ENCODE results near the gene RREB1.

The RREB1 gene

GRCh38 chr6:7241709-7242645 is 134.2 kb downstream of the RREB1 start:
- no peak for DNase-seq (ENCODE audit: low read depth in 2 of 2, low spot score in 1 of 2)

- DNase-seq (ENCODE audit: low read depth in 2 of 2, low spot score in 1 of 2) = no peak
These were observed 135.0 kb downstream of the RREB1 start for GRCh38 chr6:7242835-7243178.

DNA sequence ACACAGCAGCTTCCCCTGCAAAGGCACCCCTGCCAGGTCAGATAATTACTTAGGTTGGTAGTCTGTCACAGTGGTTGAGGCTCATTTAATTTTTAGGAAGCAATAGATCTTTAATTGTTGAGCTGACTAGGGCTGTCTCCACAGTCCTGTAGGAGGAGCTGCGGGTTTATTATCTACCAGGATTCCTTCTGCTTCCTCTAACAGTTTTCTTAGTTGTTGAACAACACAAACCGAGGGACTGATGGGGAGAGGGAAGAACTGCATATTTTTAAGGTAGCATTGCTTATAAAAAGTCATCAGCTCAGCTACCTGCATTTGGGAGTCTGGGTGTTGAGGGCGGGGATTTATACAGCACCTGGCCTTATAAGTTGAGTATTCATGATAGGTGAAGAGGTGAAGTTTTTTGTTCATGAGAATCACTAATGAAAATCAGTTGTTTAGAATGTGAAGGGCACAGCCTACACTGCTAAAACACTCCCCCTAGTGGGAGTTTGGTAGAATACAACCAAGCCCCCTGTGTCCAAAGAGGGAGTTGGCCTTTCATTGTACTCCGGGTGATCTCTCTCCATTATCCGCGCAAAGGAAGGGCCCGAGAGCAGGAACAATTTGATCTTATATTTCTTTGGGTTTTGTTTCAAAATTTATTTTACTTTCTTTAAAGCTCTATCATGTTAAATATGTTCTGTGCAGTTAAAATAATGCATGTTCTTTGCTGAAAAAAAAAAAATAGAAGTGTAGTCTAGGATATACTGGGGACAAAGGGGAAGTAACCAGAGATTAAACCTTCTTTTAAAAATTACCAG is 135.6 kb downstream of the RREB1 start:
- no peak for DNase-seq (ENCODE audit: low read depth in 2 of 2, low spot score in 1 of 2)

DNA sequence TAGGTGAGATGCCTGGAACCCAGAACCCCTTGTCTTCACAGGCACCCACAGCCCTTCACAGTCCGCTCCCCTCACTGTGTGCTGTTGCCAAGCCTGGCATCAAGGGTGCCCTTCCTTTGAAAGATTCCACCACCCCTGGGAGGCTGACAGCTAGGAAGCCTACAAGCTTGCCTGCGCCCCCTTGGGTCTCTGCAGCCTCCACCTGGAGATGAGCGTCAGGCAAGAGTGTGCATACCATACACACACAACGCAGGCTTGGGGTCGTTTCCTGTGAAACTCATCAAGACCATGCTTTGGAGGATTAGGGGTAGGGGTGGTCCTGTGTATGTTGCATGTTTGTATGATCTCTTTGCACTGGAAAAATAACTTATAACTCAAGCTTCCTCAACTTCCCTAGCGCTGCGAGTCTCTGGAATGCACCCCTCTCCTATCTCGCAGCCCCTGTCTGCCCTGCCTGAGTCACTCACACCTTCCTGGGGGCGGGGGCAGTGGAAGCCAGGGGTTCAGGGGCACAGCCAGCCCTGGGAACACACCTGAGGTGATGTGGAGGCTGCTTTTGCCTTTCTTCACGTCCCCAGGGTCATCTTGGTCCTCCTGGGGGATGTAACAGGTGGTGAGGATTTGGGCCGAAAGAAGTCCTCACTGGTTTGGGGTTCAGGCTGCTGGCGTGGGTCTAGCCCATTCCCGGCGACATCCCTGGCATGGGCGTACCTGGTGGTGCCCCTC is 138.1 kb downstream of the RREB1 start:
- no peak for DNase-seq (ENCODE audit: low read depth in 2 of 2, low spot score in 1 of 2)

GRCh38 chr6:7246401-7247178 is 138.8 kb downstream of the RREB1 start:
- no peak for DNase-seq (ENCODE audit: low read depth in 2 of 2, low spot score in 1 of 2)

DNA sequence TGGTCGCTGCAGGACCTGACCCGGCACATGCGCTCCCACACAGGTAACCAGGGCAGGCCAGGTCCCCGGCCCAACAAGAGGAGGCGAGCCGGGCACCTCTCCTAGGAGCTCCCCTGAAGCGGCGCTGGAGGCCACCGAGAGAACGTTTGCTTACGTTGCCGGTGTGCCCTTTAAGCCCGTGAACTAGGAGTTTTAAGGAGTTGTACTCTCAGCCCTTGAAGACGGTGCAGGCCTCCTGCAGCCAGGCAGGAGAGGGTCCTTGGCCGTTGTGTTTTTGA is 139.4 kb downstream of the RREB1 start:
- no peak for DNase-seq (ENCODE audit: low read depth in 2 of 2, low spot score in 1 of 2)

DNA sequence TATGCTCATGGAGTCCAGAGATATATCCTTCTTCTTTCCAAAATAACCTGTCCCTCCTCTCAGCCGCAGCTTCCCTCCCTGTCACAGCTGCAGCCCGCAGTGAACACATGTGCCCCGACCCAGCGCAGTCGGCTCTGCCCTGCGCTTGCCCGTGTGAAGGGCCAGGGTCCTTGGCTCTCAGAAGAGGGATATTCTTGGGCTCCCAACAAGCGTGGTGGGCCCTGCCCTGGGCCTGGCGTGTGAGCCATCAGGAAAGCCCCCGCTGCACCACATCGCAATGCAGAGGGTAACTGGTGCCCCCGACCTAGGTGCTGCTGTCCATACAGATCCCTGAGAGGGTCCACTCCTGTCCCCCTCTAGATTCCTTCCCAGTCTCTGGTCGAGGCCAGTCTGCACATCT is 140.1 kb downstream of the RREB1 start:
- no peak for DNase-seq (ENCODE audit: low read depth in 2 of 2, low spot score in 1 of 2)

DNA sequence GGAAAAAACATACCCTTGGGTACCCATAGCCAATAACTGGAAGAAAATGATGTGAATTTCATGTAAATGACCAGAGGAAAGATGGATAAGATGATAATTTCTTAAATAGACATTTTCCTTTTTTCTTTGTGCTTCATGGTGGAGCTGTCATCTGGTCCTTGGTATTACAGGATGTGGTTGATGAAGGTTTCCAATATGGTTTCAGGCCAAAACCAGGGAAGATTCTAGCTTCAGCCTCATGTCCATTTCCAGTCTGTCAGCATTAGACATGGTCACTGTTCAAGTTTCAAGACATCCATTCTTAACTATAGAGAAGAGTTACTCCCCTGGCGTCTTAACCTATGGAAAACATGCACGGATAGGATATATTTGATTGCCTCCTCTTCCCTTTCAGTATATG is 141.6 kb downstream of the RREB1 start:
- DNase-seq (ENCODE audit: low read depth in 2 of 2, low spot score in 1 of 2) = no peak

- no peak for DNase-seq (ENCODE audit: low read depth in 2 of 2, low spot score in 1 of 2)
These were observed 142.3 kb downstream of the RREB1 start for GRCh38 chr6:7249946-7250643.

GRCh38 chr6:7250812-7251211 is 143.1 kb downstream of the RREB1 start:
- DNase-seq (ENCODE audit: low read depth in 2 of 2, low spot score in 1 of 2) = no peak

- DNase-seq (ENCODE audit: low read depth in 2 of 2, low spot score in 1 of 2) = no peak
These were observed 144.0 kb downstream of the RREB1 start for GRCh38 chr6:7251646-7252260.

- DNase-seq (ENCODE audit: low read depth in 2 of 2, low spot score in 1 of 2) = no peak
These were observed 144.6 kb downstream of the RREB1 start for GRCh38 chr6:7252390-7252789.

GRCh38 chr6:7254980-7255835 is 147.4 kb downstream of the RREB1 start:
- DNase-seq (ENCODE audit: low read depth in 2 of 2, low spot score in 1 of 2) = no peak

DNA sequence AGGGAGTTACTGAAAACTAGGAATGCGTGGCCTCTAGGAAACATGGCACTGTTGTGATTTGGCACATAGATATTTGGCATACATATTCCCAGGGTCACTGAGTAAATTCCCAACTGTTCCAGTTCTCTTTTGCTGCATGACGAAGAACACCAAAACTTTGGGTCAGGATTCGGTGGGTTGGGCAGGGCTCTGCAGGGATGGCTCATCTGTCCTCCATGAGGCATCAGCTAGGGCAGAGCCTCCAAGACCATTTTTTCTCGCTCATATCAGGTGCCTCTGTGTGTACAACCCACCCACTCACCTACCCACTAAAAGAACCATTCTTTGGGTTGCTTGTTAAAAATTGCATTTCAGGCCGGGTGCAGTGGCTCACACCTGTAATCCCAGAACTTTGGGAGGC is 148.2 kb downstream of the RREB1 start:
- no peak for DNase-seq (ENCODE audit: low read depth in 2 of 2, low spot score in 1 of 2)

GRCh38 chr6:7256785-7257184 is 149.0 kb downstream of the RREB1 start:
- DNase-seq (ENCODE audit: low read depth in 2 of 2, low spot score in 1 of 2) = no peak

DNA sequence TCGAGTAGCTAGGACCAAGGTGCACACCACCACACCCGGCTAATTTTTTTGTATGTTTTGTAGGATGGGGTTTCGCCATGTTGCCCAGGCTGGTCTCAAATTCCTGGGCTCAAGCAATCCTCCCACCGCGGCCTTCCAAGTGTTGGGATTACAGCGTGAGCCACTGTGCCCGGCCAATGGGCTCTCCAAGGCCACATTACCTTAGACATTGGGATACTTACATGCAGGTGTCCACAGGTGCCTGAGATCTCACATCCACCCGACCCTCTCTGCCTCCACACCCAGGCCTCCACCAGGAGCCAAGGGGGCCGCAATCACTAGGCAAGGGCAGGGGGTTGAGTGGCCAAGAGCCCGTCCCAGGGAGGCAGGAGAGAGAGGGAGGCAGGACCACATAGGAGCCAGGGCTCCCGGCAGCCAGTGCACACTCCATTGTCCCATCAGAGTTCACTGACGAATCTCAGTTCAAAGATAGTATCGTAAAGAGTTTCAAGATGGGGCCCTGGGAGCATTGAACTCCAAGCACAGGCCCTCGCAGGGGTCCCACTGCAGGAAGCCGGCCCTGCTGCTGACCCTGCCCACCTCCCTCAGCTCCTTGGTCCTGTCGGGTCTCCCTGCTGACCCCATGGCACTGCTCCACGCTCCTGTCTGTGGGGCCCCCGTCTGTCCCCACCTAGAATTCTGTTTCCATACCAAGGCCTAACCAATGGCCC is 149.9 kb downstream of the RREB1 start:
- DNase-seq (ENCODE audit: low read depth in 2 of 2, low spot score in 1 of 2) = no peak

DNA sequence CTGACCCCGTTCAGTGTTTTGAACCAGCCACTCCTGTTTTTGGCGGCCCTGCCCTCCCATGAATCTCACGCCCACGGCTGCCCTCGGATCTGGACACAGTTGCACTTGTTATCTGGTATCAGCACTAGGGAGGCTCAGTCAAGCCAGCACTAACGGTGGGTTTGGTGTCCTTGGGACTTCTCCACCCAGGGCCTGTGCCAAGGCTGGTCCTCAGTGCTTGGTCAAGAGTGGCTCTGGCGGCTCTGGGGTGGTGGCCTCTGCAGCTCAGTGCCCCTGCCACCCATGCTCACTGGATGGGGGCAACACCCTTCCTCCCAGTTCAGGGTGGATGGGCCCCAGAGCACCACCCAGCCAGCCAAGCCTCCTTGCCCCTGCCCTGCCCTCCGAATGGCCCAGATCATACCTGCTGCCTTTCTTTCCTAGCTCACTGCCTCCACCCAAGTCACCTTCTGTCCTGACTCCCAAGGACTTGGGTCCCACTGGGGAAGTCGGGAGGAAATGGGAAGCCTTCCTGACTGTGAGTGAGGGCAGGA is 150.5 kb downstream of the RREB1 start:
- no peak for DNase-seq (ENCODE audit: low read depth in 2 of 2, low spot score in 1 of 2)

GRCh38 chr6:7260291-7261031 is 152.7 kb downstream of the RREB1 start:
- no peak for DNase-seq (ENCODE audit: low read depth in 2 of 2, low spot score in 1 of 2)
